Coronary artery (tissue), 2 donors: ENCODE data around the gene TCF20.

ENCODE experiments used
- DNase-seq: peaks from one replicate; pipeline ENCODE4 v3.0.0-alpha.2; 2017; ENCODE audit warnings: low spot score
- H3K27ac ChIP-seq, 2 donors: fragments of 200-600 bp; sonication (generic); one replicate each; pipeline ENCODE4 v1.5.1; 2016 to 2019
- H3K4me3 ChIP-seq: fragments of 200-600 bp; sonication (generic); 2 replicates; pipeline ENCODE4 v1.5.1; 2016; ENCODE audit warnings: mild to moderate bottlenecking, moderate library complexity
- TF ChIP-seq, protein P1 (sequence below): fragments of 200-600 bp; sonication (generic); IDR thresholded peaks from one replicate; pipeline ENCODE4 v1.5.1; 2019; ENCODE audit warnings: antibody characterized with exemption

The TCF20 gene

GRCh38 chr22:42271906-42272305, 1.5 kb upstream of the TCF20 start:
- TF ChIP-seq, protein P1, sequence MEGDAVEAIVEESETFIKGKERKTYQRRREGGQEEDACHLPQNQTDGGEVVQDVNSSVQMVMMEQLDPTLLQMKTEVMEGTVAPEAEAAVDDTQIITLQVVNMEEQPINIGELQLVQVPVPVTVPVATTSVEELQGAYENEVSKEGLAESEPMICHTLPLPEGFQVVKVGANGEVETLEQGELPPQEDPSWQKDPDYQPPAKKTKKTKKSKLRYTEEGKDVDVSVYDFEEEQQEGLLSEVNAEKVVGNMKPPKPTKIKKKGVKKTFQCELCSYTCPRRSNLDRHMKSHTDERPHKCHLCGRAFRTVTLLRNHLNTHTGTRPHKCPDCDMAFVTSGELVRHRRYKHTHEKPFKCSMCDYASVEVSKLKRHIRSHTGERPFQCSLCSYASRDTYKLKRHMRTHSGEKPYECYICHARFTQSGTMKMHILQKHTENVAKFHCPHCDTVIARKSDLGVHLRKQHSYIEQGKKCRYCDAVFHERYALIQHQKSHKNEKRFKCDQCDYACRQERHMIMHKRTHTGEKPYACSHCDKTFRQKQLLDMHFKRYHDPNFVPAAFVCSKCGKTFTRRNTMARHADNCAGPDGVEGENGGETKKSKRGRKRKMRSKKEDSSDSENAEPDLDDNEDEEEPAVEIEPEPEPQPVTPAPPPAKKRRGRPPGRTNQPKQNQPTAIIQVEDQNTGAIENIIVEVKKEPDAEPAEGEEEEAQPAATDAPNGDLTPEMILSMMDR, result no peak
- no peak for DNase-seq
- Histone ChIP-seq H3K27ac (no peak overlapping the region), H3K4me3 (no peak overlapping the region)

DNA sequence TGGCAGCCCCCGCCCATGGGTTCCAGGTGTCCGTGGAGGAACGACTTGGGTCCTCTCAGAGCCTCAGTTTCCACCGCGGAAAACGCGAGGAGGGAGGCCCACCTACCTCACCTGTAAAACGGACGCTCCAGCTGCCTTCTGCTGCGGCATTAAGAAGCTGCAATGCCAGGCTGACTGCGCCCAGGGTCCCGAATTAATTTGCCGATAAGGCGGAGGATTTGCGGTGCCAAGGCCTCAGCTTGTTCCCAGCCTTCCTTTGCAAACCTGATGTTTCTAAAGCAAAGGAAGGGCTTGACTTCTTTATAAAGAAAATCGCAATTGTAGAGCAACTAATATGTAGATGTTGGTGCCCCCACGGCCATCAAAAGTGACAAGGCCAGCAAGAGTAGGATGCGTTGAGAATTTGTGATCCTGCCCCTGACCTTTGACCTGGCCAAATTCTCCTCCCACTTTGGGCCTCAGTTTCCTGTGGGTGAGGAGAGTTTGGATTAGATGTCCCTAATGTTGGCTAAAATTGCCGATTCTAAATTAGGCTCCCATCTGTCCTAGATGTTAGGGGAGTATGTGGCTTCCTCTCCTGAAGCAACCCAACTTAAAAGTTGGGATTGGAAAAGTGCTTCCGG, 849 bp upstream of the TCF20 start:
- DNase-seq, result no peak
- H3K4me3 ChIP-seq, result peak overlapping the region; percentile 92
- TF ChIP-seq, protein P1, result no peak
- no peak overlapping the region for H3K27ac ChIP-seq

GRCh38 chr22:42270176-42270509, 310 bp downstream of the TCF20 start:
- TF ChIP-seq, protein P1, result no peak
- Histone ChIP-seq H3K27ac (peak overlapping the region; percentile 70 to 85), H3K4me3 (peak overlapping the region; percentile 92)
- DNase-seq, result no peak

- no peak for DNase-seq
- H3K4me3 ChIP-seq, result peak overlapping the region; percentile 92
- TF ChIP-seq, protein P1, result no peak
- peak overlapping the region; percentile 70 to 85 for H3K27ac ChIP-seq
These were observed 849 bp downstream of the TCF20 start for GRCh38 chr22:42269432-42270175.

DNA sequence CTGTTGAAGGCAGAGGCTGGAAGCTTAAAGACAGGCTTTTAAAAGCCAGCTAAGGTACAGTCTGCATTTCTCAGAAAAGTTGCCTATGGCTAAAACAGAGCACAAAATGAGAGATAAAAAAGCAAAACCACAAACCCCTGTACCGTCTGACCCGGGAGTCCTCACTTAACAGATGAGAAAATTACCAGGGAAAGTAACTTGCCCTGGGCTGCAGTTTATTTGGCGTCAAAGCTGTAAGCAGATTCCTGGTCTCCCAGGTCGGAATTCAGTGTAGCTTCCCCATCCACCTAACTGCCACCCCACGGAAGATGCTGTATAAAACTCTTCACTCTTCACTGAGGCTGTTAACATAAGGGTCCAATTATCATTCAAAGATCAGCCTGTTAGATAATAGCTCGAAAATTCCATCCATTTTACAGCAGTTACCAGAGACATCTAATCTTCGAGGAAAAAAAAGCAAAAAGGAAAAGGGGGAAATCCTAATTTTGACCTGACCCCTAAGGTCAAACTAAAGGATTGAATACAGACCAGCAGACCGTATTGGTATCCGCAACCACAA, 1.5 kb downstream of the TCF20 start:
- H3K27ac ChIP-seq, result no peak overlapping the region
- H3K4me3 ChIP-seq, result peak overlapping the region; percentile 92
- no peak for DNase-seq
- TF ChIP-seq, protein P1, result no peak

GRCh38 chr22:42265321-42265720, 5.1 kb downstream of the TCF20 start:
- no peak overlapping the region for H3K27ac ChIP-seq
- no peak for DNase-seq
- TF ChIP-seq, protein P1, result no peak
- no peak overlapping the region for H3K4me3 ChIP-seq

DNA sequence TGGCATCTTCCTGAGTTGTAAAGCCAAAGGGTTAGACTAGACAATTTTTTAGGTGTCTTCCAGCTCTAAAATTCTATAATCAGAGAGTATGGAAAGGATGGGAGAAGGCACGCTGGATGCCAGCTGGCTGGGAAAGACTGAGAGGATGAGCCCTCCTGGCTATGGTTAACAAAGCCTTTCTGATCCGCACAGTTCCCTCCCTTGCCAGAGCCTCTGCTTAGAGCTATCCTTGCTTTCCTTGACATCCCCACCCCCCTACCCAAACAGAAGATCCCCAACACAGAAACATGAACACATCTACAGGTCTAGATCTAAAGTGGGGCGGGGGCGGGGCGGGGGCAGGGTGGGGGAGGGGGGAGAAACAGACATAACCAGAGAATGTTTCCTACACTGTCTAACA, 6.5 kb downstream of the TCF20 start:
- Histone ChIP-seq H3K4me3 (no peak overlapping the region), H3K27ac (no peak overlapping the region)
- no peak for DNase-seq
- TF ChIP-seq, protein P1, result no peak
